Liver (tissue), 3 donors: ENCODE measurements around the gene GRIN3B.
A peak's percentile ranks its signal among the peaks of the same experiment; 100 is the strongest.

Experiments used
- CTCF ChIP-seq: fragments of 150-350 bp; IDR thresholded peaks from 2 replicates; pipeline ENCODE4 v1.5.1; 2017; ENCODE audit warnings: improper control_type of control experiment, low read depth, low read length; ENCODE audit not compliant: missing input control
- EGR1 ChIP-seq, 2 donors: IDR thresholded peaks; 2 replicates each; pipeline ENCODE4 v1.6.1; 2016 to 2018; ENCODE audit warnings: antibody characterized with exemption in 2 of 2, low read depth in 2 of 2
- MAX ChIP-seq: IDR thresholded peaks from 2 replicates; pipeline ENCODE4 v1.6.1; 2016; ENCODE audit warnings: antibody characterized with exemption
- REST ChIP-seq: IDR thresholded peaks from 2 replicates; pipeline ENCODE4 v1.6.1; 2016; ENCODE audit warnings: antibody characterized with exemption, mild to moderate bottlenecking
- donor health status: healthy.
- donor health status: healthy.

GRCh38 chr19:970695-971094, 29.5 kb upstream of the GRIN3B start:
- peak; percentile 29 for TF ChIP-seq CTCF
- no peak for TF ChIP-seq REST
- TF ChIP-seq EGR1 (IDR thresholded peaks at IDR 0.05; ENCODE audit: low read depth in 2 of 2), result no peak
- TF ChIP-seq MAX, result no peak
